Activated naive CD4-positive, alpha-beta T cell treated with anti-CD3 and anti-CD28 coated beads, Interleukin-2, amount 50 U/mL, for 72 hours (primary cell): ENCODE results near the gene TARBP2. TPM values are rescaled to one million over a fixed set of nuclear protein-coding genes. Genes with fewer than 3 reads are reported as not detected.

ENCODE experiments used
- ATAC-seq, 2 donors: fragments of 150-1000 bp; cut with Tn5 transposase; 2 replicates each; pipeline ENCODE4 v1.10.0; 2021; ENCODE audit warnings: mild to moderate bottlenecking in 2 of 2, moderate library complexity in 2 of 2
- DNase-seq, 2 donors: peaks; one replicate each; pipeline ENCODE4 v3.0.0; 2021 to 2022; ENCODE audit warnings: low spot score in 2 of 2
- H3K27ac Mint-ChIP-seq, 2 donors: one replicate each; pipeline ENCODE4 v1.8.0; 2022; ENCODE audit warnings: mild to moderate bottlenecking in 2 of 2, mixed read lengths in 2 of 2
- H3K36me3 Mint-ChIP-seq, 2 donors: one replicate each; pipeline ENCODE4 v1.8.0; 2022; ENCODE audit warnings: mixed read lengths in 2 of 2
- H3K9me3 Mint-ChIP-seq, 2 donors: one replicate each; pipeline ENCODE4 v1.8.0; 2022; ENCODE audit warnings: mixed read lengths in 2 of 2
- total RNA-seq, 2 donors: library from RNA; stranded (reverse); gene quantifications; one replicate each; pipeline ENCODE4 v1.2.3, GENCODE V29; 2022

The TARBP2 gene
- total RNA-seq, 2 donors from 2014 or later = 29.9 to 30.4 TPM

DNA sequence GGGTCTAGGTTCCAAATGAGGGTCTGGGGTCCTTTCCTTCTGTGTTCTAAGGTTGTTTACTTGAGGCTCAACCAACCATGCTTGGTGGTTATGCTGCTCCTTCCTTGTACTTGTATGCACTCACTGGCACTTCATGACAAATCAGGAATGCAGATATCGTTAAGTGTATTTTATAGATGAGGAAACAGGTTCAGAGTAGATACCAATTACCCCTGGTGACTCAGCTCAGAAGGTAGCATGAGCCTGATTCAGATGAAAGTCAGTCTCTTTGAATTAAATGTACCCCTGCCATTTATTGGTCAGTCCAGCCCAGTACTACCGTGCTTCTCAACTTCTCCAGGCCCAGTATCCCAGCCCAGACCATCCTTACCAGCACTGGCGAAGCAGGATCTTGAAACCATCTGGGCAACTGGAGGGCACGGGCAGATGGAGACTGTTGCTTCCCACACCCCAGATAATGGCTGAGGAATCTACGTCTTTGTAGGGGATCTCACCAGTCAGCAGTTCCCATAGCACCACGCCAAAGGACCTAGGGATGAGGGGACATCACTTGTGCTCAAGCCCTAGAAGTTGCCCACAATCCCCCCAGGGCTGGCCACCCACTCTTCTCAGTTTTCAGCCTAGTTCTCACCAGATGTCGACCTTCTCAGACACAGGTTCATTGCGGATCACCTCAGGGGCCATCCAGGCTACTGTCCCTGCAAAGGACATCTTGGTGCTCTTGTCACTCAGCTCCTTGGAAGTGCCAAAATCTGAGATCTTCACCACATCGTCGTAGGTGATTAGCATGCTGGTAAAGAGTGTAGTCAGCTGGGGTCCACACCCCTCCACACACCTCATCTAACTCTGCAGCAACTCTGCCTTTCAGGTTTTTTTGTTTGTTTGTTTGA, 16.2 kb upstream of the TARBP2 start:
- DNase-seq (no peak), ATAC-seq (no peak)
- H3K9me3 Mint-ChIP-seq = no peaks in the 10 kb centered on the region
- peak overlapping the region in 1 of 2 donors; percentile 93 for H3K27ac Mint-ChIP-seq
- peaks cover 0 to 6% of the 10 kb centered on the region in 2 donors for H3K36me3 Mint-ChIP-seq

DNA sequence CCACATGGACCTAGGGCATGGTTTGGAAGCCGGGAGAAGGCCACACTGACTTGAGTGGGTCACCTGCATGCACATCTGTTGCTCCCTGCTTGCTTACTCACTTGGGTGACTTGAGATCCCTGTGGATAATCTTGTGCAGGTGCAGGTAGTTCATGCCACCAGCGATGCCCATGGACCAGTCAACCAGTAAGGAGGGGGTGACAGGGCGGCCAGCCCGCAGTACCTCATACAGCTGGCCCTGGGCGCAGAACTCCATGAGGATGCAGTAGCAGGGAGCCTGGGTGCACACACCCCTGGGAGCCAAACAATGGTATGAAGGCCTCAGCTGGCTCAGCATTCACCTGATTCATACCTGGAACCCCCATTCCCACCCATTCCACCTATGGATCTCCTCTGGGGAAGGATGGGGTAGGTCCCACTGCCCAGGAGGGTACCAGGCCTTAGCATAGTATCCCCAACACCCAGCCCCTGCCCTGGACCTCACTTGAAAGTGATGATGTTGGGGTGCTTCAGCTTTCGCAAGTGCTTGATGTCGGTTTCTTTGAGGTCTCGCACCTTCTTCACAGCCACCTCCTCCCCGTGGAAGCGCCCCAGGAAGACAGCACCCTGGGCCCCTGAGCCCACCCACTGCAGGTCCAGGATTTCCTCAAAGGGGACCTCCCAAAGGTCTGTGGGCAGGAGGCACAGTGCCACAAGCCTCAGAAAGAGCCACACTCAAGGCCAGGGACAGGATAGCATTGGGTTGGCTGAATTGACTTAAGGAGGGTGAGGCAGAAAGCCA, 14.9 kb upstream of the TARBP2 start:
- Mint-ChIP-seq H3K27ac (peak overlapping the region; percentile 68 to 83), H3K9me3 (no peaks in the 10 kb centered on the region), H3K36me3 (peaks cover 0 to 6% of the 10 kb centered on the region in 2 donors)
- DNase-seq (no peak), ATAC-seq (no peak)

DNA sequence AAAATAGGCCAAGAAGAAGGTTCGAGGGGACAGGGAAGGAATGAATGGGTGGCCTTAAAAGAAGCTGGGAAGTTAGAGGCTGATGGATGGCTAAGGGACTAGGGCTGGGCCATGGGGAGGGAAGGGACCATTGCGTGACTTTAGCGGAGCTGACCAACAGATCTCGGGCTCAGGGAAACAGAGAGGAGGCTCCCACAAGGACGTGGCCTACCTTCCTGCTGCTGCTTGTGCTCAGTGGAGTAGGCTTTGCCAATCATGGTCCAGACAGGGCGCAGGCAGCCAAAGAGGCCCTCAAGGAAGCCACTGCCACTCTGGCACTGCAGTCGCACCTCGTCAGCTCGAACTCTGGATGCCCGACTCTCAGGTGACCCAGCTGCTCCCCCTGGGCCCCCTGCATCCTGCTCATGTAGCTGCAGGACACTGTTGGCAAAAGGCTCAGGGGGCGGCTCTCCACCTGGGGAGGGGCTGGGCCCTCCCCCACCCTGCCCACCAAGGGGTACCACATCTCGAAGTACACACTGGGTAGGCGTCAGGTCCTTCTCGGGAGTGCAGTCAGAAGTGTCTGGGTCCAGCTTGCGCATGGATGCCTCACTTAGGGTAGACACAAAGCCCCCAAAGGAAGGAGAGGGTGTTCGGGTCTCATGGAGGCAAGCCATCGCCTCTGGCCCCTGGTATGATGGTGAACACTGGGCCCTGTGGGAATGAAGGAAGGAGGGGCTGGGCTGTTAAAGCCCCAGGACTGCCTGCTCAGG, 14.2 kb upstream of the TARBP2 start:
- peak overlapping the region; percentile 68 to 83 for H3K27ac Mint-ChIP-seq
- ATAC-seq = no peak
- peaks cover 0 to 4% of the 10 kb centered on the region in 2 donors for H3K36me3 Mint-ChIP-seq
- no peak for DNase-seq
- H3K9me3 Mint-ChIP-seq = no peaks in the 10 kb centered on the region

DNA sequence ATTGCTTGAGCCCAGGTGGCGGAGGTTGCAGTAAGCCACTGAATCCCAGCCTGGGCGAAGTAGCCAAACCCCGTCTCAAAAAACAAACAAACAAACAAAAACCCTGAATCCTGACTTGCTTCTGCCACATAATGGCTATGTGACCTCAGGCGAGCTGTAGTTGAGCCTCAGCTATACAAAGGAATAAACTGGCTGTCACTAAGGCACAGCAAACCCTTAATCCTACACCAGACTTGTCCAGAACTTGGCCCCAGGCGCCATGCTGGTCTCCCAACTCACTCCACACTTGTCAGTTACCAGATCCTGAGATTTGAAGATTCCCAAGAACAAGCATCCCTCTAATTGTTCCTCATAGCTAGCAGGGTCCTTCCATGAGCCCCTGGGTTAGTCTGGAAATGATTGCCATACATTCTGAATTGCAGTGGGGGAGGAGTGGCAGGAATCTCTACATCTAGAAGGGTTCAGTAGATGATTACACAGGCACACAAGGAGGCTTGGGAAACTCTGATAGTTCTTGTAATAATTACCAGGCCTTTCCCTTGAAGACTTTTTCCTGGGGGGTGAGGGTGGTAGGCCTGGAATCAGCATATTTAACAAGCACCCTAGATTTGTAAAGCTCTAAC, 11.7 kb upstream of the TARBP2 start:
- H3K36me3 Mint-ChIP-seq = no peaks in the 10 kb centered on the region
- H3K27ac Mint-ChIP-seq = no peak overlapping the region
- ATAC-seq (no peak), DNase-seq (no peak)
- H3K9me3 Mint-ChIP-seq = no peaks in the 10 kb centered on the region

DNA sequence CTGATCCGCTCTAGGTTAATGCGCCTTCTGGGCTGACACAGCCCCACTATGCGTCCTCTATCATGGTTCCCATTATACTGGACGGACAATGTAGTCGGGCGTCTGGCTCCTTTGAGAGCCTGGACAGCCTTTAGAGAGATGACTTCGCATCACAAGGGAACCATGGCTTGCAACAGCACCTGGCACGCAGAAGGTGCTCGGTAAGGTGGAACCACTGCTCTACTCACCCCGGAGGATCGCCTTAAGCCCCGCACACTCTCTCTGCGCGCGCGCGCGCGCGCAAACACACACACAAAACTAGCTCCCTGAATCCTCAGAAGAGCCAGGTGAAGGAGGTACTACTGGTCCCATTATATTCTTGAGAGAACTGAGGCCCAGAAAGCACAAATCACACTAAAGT, 8.9 kb upstream of the TARBP2 start:
- no peaks in the 10 kb centered on the region for H3K36me3 Mint-ChIP-seq
- H3K9me3 Mint-ChIP-seq = no peaks in the 10 kb centered on the region
- ATAC-seq = no peak
- no peak for DNase-seq
- no peak overlapping the region for H3K27ac Mint-ChIP-seq

DNA sequence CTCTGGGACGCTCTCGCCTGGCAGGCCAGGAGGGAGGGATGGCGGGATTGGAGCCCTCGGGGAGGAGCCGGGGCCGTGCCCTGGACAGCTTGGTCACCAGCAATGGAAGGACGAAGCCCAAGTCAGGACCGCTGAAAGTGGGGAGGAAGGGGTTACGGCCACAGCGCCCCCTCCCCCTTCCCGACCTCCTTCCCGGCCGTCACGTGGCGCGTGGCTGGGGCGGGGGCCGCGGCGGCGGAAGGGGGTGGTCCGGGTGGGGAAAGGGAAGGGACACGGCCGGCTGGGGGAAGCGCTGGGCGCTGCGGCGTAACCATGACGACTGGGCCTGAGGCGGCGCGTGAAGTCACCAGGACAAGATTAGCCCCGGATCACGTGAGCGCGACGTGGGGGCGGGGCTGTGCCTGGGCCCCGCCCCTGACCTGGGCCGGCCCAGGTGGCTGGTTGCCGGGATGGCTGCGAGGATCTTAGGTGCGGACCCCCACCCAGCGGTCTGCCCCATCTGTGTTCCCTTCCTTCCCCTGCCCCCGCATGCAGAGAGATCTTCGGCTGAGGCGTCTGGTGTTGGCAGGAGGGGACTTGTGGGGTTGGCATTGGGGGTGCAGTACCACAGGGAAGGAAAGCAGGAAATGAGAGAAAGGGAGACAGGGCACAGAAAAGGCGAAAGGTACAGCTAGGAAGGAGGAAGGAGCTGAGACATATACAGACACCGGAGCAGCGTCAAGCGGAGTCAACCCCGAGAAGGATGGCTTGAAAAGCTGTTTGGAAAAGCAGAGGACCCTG, 8.1 kb upstream of the TARBP2 start:
- Mint-ChIP-seq H3K27ac (peak overlapping the region; percentile 79 to 97), H3K9me3 (no peaks in the 10 kb centered on the region), H3K36me3 (no peaks in the 10 kb centered on the region)
- ATAC-seq = peak; percentile 95 to 98
- peak; percentile 86 to 91 for DNase-seq

DNA sequence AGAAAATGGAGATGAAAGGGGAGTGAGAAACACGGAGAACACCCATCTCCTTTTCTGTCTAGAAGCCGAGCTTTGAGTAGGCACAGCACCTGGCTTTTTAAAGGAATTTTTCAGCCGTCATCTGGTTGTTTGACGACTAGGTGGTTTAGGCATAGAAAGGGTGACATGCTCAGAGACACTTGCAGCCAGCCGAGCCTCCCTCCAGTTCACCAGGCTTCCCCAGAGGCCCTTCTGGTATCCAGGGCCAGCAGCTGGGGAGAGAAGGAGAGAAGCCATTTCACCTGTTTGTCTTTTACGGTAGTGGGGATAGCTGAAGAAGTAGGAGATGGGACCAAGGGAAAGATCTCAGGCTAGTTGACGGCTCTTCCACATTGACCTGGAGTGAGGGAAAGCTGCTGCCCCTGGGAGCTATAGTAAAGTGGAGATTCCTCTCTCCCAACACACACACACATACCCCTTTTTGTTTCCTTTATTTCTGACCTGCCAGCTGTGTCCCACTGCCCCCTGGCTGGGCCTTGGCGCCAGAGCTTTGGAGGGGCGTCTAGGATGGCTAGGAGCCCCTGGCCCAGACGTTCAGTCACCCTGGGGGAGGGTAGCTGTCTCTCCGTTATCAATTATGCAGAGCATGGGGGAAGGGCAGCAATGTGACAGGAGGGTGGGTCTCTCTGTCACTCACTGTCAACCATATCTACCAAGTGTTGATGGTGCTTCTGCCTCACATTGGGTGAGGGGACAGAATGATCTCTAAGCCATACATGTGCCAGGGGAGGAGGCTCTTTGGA, 7.3 kb upstream of the TARBP2 start:
- no peak for ATAC-seq
- H3K27ac Mint-ChIP-seq = peak overlapping the region; percentile 79 to 97
- no peaks in the 10 kb centered on the region for H3K36me3 Mint-ChIP-seq
- no peak for DNase-seq
- H3K9me3 Mint-ChIP-seq = no peaks in the 10 kb centered on the region

DNA sequence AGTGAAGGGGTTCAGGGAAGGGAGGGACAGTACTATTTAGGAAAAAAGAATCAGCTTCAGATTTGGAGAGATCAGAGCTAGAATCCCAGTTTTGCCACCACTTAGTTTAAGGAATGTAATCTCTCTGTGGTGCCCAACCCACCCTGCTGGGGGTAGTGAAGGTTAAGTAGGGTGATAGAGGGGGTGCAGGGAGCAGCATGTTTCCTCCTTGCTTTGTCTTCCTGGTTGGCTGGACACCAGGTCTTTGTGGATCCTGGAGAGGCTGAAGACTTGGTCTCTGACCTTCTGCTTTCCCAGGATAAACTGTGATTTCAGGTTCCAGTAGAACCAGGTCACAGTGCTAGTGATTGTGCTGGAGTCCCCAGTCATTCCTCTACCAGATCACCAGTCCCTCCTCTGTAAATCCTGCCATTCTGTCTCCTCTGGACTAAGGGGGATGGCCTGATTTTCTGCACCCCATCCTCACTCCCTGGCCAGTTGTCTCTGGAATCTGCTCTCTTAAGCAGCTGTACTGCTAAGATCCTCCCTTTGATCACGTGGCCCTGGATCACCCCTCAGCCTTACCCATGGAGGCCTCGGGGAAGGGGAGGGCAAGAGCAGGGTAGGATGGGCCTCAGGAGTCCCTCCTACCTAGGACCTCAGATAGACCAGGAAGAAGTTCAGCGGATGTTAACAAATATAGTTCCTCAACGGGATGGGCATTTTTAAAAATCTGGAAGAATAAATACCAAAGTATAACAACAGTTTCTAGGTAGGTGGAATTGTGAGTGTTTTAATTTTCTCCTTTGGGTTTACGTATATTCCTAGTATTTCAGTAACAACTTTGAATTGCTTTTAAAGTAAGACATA, 5.0 kb upstream of the TARBP2 start:
- Mint-ChIP-seq H3K9me3 (no peaks in the 10 kb centered on the region), H3K36me3 (no peaks in the 10 kb centered on the region), H3K27ac (no peak overlapping the region)
- DNase-seq (no peak), ATAC-seq (no peak)

DNA sequence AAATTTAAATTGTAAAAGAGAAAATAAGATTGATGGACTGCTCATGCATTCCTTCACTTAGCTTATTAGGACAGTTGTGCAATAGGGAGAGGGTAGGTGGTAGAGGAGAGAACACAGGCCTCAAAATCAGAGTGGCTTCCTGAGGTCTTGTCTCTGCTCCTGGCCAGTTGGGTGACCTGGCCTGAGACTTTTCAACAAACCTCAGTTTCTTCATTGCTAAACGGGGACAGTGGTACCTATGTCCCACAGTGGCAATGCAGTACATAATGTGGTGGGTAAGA, 4.4 kb upstream of the TARBP2 start:
- DNase-seq (no peak), ATAC-seq (no peak)
- Mint-ChIP-seq H3K9me3 (no peaks in the 10 kb centered on the region), H3K27ac (no peak overlapping the region), H3K36me3 (no peaks in the 10 kb centered on the region)

DNA sequence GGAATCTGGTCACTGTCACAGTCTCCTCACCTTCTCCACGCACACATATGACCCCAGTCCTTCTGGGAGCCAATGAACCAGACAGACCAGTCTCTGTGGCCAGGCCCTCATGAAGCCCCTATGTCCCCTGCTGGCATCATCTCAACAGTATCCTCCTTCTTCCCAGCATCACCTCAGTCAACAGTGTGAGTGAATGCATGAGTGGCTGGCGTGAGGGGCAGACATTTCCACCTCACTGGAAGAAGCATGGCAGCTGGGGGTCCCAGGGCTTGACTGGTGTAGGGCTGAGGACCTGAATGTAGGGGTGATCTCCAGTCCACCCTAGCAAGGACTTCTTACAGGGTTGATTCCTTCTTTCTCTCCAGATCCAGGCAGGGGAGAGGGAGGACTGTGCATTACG, 3.6 kb upstream of the TARBP2 start:
- Mint-ChIP-seq H3K27ac (no peak overlapping the region), H3K36me3 (no peaks in the 10 kb centered on the region), H3K9me3 (no peaks in the 10 kb centered on the region)
- no peak for ATAC-seq
- DNase-seq = no peak

DNA sequence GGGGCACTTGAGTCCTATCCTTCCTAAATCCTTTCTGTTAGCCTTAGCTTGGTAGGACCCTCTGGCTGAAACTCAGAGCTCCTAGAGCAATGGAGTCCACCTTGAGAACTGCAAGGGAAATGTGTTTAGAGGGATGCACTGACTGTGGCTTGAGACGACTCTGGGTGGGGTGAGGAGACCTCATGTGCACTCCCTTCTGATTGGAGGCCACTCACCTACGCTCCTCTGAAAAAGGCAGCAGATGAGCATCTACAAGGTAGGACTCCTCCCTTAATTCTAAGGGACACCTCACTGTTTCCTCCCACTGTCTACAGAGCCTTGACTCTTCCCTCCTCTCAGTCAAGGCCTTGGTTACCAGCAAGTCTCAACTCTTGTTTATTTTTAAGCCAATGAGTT, 2.9 kb upstream of the TARBP2 start:
- ATAC-seq = no peak
- peak overlapping the region; percentile 62 to 92 for H3K27ac Mint-ChIP-seq
- DNase-seq = no peak
- H3K36me3 Mint-ChIP-seq = no peaks in the 10 kb centered on the region
- no peaks in the 10 kb centered on the region for H3K9me3 Mint-ChIP-seq

DNA sequence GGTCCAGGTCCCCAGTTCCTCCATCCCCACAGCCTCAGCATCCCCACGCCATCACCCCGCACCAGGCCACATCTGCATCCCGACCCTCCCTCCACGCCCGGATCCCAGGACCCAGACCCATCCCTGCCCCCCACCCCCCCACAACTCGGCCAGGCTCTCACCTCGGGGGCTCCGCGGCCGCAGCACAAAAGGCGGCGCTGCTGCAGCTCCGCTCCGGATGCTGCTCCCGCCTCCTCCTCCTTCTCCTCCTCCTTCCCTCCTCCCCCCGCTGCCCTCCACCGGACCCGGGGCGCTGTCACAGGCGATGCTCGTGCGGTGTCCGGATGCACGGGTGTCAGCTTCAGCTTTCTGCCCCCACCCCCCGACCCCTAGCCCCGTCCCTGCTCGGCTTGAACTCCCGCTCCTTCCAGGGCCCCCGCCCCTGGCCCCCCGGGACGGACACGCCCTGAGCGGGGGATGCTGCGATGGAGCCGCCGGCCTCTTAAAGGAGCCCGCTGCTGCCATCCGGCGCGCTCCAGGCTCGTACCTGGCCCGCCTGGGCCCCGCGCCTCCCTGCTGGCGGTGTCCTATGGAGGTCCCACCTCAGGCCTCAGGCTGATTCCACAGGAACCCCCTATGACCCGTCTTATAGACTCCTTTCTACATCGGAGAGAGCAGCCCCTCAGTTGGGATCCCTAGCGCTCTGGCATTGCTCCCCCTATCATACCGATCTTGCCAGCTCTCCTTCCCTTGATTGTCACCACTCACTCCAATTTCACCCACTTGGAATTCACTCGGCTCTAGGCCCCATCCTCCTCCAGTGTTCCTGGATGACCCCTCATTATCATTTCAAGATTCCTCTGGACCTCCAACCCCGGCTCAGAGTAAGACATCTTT, 1.6 kb upstream of the TARBP2 start, which contains the start of gene MAP3K12:
MAP3K12 (minus strand) TSS at position 193 of the 876 bp plus-strand sequence. CDS start 12,067 bp downstream, outside the sequence.
- DNase-seq (peak; percentile 64 to 71), ATAC-seq (peak; percentile 8 to 22)
- peak within 1 kb of the TSS; percentile 92 to 97 for H3K27ac Mint-ChIP-seq
- no peaks in the 10 kb centered on the region for H3K9me3 Mint-ChIP-seq
- H3K36me3 Mint-ChIP-seq = no peaks in the 10 kb centered on the region

DNA sequence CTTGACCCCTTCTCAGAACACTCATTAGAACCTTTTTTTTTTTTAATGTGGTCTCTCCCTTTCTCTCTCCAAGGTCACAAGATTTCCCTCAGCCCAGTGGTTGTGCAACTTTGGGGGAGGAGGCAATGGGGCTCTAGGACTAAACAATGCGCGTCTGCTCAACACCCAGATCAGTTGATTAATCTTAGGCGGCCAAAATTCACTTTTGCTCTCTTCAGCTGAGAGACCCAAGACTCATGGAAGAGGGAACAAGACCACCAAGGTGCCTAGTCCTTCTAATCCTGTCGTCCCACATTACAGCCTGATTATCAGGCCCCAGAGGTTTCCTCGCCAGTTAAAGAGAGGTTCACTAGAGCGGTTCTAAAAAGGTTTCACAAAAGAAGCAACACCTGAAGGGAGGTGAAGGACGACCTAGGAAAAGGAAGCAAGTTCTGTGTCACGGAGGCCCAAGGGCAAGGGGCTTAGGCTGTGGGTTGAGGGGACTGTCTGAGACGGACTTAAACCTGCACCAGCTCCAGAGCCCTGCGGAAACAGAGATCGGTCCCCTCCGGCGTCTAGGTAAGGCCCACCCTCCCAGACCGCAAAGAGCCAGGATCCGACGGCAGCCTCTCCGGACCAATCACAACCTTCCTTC, 824 bp upstream of the TARBP2 start:
- no peak for ATAC-seq
- peak overlapping the region; percentile 92 to 97 for H3K27ac Mint-ChIP-seq
- no peaks in the 10 kb centered on the region for H3K36me3 Mint-ChIP-seq
- no peak for DNase-seq
- no peaks in the 10 kb centered on the region for H3K9me3 Mint-ChIP-seq
